A549 treated with AZD9567 at 1 μM for 4 hours (cell line): ENCODE measurements around the gene PRAMEF14. TPM values are rescaled to one million over a fixed set of nuclear protein-coding genes. Genes with fewer than 3 reads are reported as not detected.

Experiments
- total RNA-seq: library from RNA; stranded (reverse); fragments of 200-300 nt; extraction: Qiagen RNA extraction; gene quantifications from 5 replicates; pipeline ENCODE4 v1.2.3, GENCODE V29; 2022; ENCODE audit not compliant: insufficient read depth

PRAMEF14 gene
- total RNA-seq = not detected in 5 replicates

GRCh38 chr1:13347034-13347433 lies at the start of gene PRAMEF14:
TSS of gene PRAMEF14 (minus strand) at chr1:13347134. CDS start at chr1:13345314, 1,820 bp downstream.

GRCh38 chr1:13389332-13389731 lies 42.4 kb upstream of the PRAMEF14 start, which contains the start of gene PRAMEF17:
TSS of gene PRAMEF17 (plus strand) at chr1:13389632. CDS start at chr1:13389658, 26 bp downstream.

GRCh38 chr1:13315281-13315680 lies 31.7 kb downstream of the PRAMEF14 start, which contains the start of gene PRAMEF15:
TSS of gene PRAMEF15 (plus strand) at chr1:13315581. CDS start at chr1:13318408, 2,827 bp downstream.

GRCh38 chr1:13303239-13303638 lies 43.7 kb downstream of the PRAMEF14 start, which contains the start of gene PRAMEF33:
TSS of gene PRAMEF33 (plus strand) at chr1:13303539. CDS start at chr1:13305955, 2,416 bp downstream.

Other genes with a start within 250 kb of the PRAMEF14 start
- not detected in 5 replicates for gene HNRNPCL2, start 230.3 kb downstream of the PRAMEF14 start, total RNA-seq
- gene PRAMEF26, start 191.1 kb downstream of the PRAMEF14 start, total RNA-seq = not detected in 5 replicates
- gene HNRNPCL4, start 181.5 kb downstream of the PRAMEF14 start, total RNA-seq = not detected in 5 replicates
- gene PRAMEF9, start 175.3 kb downstream of the PRAMEF14 start, total RNA-seq = not detected in 5 replicates
- not detected in 5 replicates for gene PRAMEF13, start 145.7 kb downstream of the PRAMEF14 start, total RNA-seq
- not detected in 5 replicates for gene PRAMEF18, start 121.0 kb downstream of the PRAMEF14 start, total RNA-seq
- gene PRAMEF5, start 92.9 kb downstream of the PRAMEF14 start, total RNA-seq = not detected in 5 replicates
- not detected in 5 replicates for gene PRAMEF8, start 62.0 kb downstream of the PRAMEF14 start, total RNA-seq
- not detected in 5 replicates for gene PRAMEF33, start 43.6 kb downstream of the PRAMEF14 start, total RNA-seq
- not detected in 5 replicates for gene PRAMEF15, start 31.6 kb downstream of the PRAMEF14 start, total RNA-seq
- not detected in 5 replicates for gene PRAMEF19, start 24.8 kb upstream of the PRAMEF14 start, total RNA-seq
- not detected in 5 replicates for gene PRAMEF17, start 42.5 kb upstream of the PRAMEF14 start, total RNA-seq
- gene PRAMEF20, start 63.3 kb upstream of the PRAMEF14 start, total RNA-seq = not detected in 5 replicates
- 0.03 to 0.05 TPM (median 0.03 TPM) in 3 of 5 replicates, not detected in the others for gene LRRC38, start 166.9 kb upstream of the PRAMEF14 start, total RNA-seq
- gene PDPN, start 236.7 kb upstream of the PRAMEF14 start, total RNA-seq = not detected in 5 replicates